Stomach (tissue), 9 donors: ENCODE results near the gene SSTR5. TPM values are rescaled to one million over a fixed set of nuclear protein-coding genes. Genes with fewer than 3 reads are reported as not detected.

Source experiments
- DNase-seq, 2 donors: peaks; one replicate each; pipeline versions ENCODE4 v3.0.0 to v3.0.0-alpha.2; 2013 to 2019
- H3K27ac ChIP-seq, 5 donors: fragments of 200-600 bp in 4 of 5; sonication (generic) in 4 of 5; one replicate each; pipeline ENCODE4 v1.5.1; 2013 to 2019; ENCODE audit warnings: mild to moderate bottlenecking in 1 of 5, moderate library complexity in 1 of 5
- H3K27me3 ChIP-seq, 3 donors: fragments of 200-600 bp; sonication (generic); one replicate each; pipeline ENCODE4 v1.5.1; 2017 to 2019; ENCODE audit warnings: mixed run types in 1 of 3
- H3K36me3 ChIP-seq, 4 donors: fragments of 200-600 bp; sonication (generic); 1 replicate in 3 of 4; 2 replicates in 1 of 4; pipeline ENCODE4 v1.5.1; 2016 to 2019
- H3K4me1 ChIP-seq, 4 donors: fragments of 200-600 bp; sonication (generic); one replicate each; pipeline ENCODE4 v1.5.1; 2016 to 2019
- H3K4me3 ChIP-seq, 4 donors: fragments of 200-600 bp; sonication (generic) in 3 of 4; one replicate each; pipeline ENCODE4 v1.5.1; 2016 to 2019; ENCODE audit warnings: mild to moderate bottlenecking in 1 of 4
- H3K9me3 ChIP-seq, 4 donors: fragments of 200-600 bp; sonication (generic); one replicate each; pipeline ENCODE4 v1.5.1; 2016 to 2019
- EP300 ChIP-seq: sonication (generic); formaldehyde crosslinking; IDR thresholded peaks from one replicate; pipeline ENCODE4 v1.6.1; 2017; ENCODE audit warnings: antibody characterized with exemption
- POLR2A ChIP-seq, 4 donors: fragments of 450-650 bp; IDR thresholded peaks; one replicate each; pipeline ENCODE4 v1.6.1; 2016; ENCODE audit warnings: antibody characterized with exemption in 4 of 4, control low read depth in 2 of 4, mild to moderate bottlenecking in 1 of 4, moderate library complexity in 1 of 4
- POLR2AphosphoS5 ChIP-seq, 3 donors: sonication (generic); formaldehyde crosslinking; IDR thresholded peaks; one replicate each; pipeline ENCODE4 v1.6.1; 2016; ENCODE audit warnings: antibody characterized with exemption in 3 of 3
- WGBS, 5 donors: extraction: QIAGEN DNeasy Blood & Tissue Kit in 3 of 5; methylation state at CpG; one replicate each; pipeline versions ENCODE4 v1.1.5 to v1.1.7; 2013 to 2018; 5-methylcytosine and 5-hydroxymethylcytosine counted together
- intact Hi-C: fragments of 100-400 bp; cut with DNase I; formaldehyde crosslinking; loops from one replicate; pipeline ENCODE4 v1.15.1; 2023; ENCODE audit warnings: low total_unique reads
- polyA plus RNA-seq, 3 donors: library from polyadenylated mRNA; stranded (reverse); fragments of 200-250 nt; gene quantifications; one replicate each; pipeline ENCODE4 v1.2.3, GENCODE V29; 2013
- total RNA-seq, 5 donors: library from RNA; depleted of rRNA; stranded (reverse); fragments of >200 nt; gene quantifications; one replicate each; pipeline versions ENCODE4 v1.1.0 to v1.2.3, GENCODE V29; 2014 to 2016
- TF ChIP-seq, protein P1 (sequence below), 7 experiments: fragments of 450-650 bp in 4 of 7; fragments of 200-600 bp in 3 of 7; sonication (generic) in 3 of 7; IDR thresholded peaks; one replicate each; pipeline ENCODE4 v1.5.1; 2016 to 2019; ENCODE audit warnings: antibody characterized with exemption in 7 of 7, control low read depth in 2 of 7, mild to moderate bottlenecking in 1 of 7
- donor health status: healthy with polysubstance abuse.
- donor health status: Bipolar disorder and iron deficiency.
- donor health status: healthy.

Gene SSTR5
- total and polyA plus RNA-seq, 8 donors = 0.13 TPM; not detected in 7

DNA sequence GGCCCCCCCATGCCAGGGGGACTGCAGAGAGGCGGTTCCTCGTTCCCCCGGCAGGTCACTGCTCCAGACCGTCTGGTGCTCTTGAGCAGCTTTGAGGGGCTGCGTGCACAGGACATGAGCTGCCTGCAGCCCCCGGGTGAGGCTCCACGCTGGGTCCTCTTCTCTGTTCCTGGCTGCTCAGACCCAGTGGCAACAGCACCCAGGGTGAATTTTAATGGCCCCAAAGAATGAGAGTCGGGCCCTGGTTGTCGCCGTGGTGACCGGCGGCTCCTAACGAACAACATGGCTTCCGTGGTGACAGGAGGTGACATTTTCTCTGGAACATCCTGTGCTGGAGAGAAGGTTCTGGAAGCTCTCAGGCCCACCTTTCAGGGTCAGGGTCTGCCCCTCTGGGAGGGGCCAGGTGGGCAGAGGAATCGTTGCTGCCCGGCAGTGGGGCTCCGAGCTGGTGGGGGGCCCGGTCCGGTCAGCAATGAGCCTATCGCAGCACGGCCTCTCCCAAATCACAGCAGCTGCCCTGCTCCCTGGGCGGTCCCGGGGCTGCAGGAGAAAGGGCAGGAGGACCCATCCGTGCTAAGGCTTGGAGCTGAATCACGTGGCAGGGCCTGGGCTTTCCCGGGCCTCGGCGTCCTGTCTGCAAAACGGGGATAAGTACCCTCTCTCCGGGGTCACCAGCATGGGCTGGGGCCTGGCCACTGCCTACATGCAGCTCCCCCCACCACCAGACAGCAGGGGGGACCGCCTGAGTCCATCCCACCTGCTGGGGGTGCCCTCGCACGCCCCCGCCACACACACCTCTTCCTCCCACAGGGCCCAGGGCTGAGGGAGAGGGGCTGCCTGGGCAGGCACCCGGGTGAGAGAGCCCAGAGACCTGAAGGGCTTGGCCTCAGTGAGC is 26.9 kb downstream of the SSTR5 start:
- Histone ChIP-seq H3K4me3 (no peak overlapping the region), H3K9me3 (no peaks in the 10 kb centered on the region), H3K36me3 (no peaks in the 10 kb centered on the region), H3K27ac (no peak overlapping the region), H3K4me1 (peaks cover 5 to 18% (median 10%) of the 10 kb centered on the region in 4 donors), H3K27me3 (peaks cover 4 to 100% (median 75%) of the 10 kb centered on the region in 3 donors)
- 54 to 63% (median 56%) methylated on average over 15 to 35 of the region's 35 CpGs for WGBS, 5 donors
- intact Hi-C loops = no loop called here
- TF ChIP-seq EP300 (no peak), POLR2A (IDR thresholded peaks at IDR 0.05) (no peak), POLR2AphosphoS5 (IDR thresholded peaks at IDR 0.05) (no peak)
- TF ChIP-seq, protein P1, sequence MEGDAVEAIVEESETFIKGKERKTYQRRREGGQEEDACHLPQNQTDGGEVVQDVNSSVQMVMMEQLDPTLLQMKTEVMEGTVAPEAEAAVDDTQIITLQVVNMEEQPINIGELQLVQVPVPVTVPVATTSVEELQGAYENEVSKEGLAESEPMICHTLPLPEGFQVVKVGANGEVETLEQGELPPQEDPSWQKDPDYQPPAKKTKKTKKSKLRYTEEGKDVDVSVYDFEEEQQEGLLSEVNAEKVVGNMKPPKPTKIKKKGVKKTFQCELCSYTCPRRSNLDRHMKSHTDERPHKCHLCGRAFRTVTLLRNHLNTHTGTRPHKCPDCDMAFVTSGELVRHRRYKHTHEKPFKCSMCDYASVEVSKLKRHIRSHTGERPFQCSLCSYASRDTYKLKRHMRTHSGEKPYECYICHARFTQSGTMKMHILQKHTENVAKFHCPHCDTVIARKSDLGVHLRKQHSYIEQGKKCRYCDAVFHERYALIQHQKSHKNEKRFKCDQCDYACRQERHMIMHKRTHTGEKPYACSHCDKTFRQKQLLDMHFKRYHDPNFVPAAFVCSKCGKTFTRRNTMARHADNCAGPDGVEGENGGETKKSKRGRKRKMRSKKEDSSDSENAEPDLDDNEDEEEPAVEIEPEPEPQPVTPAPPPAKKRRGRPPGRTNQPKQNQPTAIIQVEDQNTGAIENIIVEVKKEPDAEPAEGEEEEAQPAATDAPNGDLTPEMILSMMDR (IDR thresholded peaks at IDR 0.05) = no peak
- DNase-seq = no peak

DNA sequence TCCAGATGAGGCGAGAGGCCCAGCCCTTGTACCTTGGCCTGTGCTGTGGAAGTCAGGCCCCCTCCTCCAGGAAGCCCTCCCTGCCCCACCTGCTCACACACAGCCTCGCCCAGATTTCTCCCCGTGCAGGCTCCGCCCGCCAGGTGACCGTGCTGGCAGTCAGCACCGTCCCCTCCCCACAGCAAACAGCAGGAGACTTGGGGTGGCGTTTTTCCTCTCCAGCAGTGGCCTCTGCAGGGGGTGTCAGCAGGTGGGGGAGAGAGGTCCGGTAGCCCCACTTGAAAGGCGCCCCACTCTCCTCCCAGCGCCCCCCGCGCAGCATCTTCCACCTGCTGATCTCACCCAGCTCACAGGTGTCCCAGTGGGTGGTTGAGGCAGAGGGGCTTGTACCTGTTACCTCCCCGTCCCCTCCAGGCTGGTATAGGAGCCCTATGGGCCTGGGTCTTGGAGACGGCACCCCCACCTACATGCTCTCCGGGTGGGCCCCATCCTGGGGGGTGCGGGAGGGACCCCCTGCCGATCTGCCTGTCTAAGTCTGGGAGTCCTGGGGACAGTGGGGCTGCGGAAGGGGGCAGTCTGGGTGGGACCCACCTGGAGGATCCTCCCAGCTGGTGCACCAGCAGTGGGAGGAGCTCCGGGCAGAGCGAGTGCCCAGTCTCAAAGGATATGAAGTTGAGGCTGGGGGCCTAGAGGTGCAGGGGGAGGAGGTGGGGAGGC is 27.7 kb downstream of the SSTR5 start:
- Histone ChIP-seq H3K4me3 (no peak overlapping the region), H3K27ac (no peak overlapping the region), H3K36me3 (no peaks in the 10 kb centered on the region), H3K4me1 (peaks cover 5 to 18% (median 10%) of the 10 kb centered on the region in 4 donors), H3K9me3 (no peaks in the 10 kb centered on the region), H3K27me3 (peaks cover 4 to 100% (median 77%) of the 10 kb centered on the region in 3 donors)
- peak in 1 of 2 donors; percentile 59 for DNase-seq
- intact Hi-C loops = no loop called here
- 36 to 50% (median 44%) methylated on average over 15 to 21 of the region's 21 CpGs for WGBS, 5 donors
- TF ChIP-seq EP300 = no peak
- TF ChIP-seq POLR2AphosphoS5 (IDR thresholded peaks at IDR 0.05) = no peak
- TF ChIP-seq, protein P1 (IDR thresholded peaks at IDR 0.05) = no peak
- no peak for TF ChIP-seq POLR2A (IDR thresholded peaks at IDR 0.05)

DNA sequence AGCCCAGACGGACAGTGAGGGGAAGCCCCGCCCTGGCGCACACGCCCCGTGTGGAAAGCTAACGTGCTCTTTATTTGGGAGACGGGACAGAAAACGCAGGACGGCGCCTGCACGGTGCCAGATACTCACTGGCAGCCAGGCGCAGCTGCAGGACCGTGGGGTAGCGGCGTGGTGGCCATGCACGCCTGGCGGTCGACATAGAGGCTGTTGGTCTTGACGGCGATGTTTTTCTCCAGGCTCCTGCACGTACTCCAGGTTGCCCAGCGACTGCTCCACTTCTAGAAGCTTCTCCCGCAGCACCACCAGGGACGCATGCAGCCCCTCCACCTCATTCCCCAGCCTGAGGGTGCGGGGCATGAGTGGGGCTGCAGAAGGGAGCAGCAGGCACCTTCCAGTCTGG is 28.6 kb downstream of the SSTR5 start:
- no peaks in the 10 kb centered on the region for H3K36me3 ChIP-seq
- H3K9me3 ChIP-seq = no peaks in the 10 kb centered on the region
- peaks cover 5 to 18% (median 11%) of the 10 kb centered on the region in 4 donors for H3K4me1 ChIP-seq
- TF ChIP-seq EP300 (no peak), POLR2A (IDR thresholded peaks at IDR 0.05) (no peak), POLR2AphosphoS5 (IDR thresholded peaks at IDR 0.05) (no peak)
- TF ChIP-seq, protein P1 (IDR thresholded peaks at IDR 0.05) = no peak
- no peak overlapping the region for H3K27ac ChIP-seq
- 50 to 69% (median 58%) methylated on average over 23 to 25 of the region's 25 CpGs for WGBS, 5 donors
- peaks cover 4 to 100% (median 79%) of the 10 kb centered on the region in 3 donors for H3K27me3 ChIP-seq
- H3K4me3 ChIP-seq = no peak overlapping the region
- intact Hi-C loops = no loop called here
- no peak for DNase-seq

DNA sequence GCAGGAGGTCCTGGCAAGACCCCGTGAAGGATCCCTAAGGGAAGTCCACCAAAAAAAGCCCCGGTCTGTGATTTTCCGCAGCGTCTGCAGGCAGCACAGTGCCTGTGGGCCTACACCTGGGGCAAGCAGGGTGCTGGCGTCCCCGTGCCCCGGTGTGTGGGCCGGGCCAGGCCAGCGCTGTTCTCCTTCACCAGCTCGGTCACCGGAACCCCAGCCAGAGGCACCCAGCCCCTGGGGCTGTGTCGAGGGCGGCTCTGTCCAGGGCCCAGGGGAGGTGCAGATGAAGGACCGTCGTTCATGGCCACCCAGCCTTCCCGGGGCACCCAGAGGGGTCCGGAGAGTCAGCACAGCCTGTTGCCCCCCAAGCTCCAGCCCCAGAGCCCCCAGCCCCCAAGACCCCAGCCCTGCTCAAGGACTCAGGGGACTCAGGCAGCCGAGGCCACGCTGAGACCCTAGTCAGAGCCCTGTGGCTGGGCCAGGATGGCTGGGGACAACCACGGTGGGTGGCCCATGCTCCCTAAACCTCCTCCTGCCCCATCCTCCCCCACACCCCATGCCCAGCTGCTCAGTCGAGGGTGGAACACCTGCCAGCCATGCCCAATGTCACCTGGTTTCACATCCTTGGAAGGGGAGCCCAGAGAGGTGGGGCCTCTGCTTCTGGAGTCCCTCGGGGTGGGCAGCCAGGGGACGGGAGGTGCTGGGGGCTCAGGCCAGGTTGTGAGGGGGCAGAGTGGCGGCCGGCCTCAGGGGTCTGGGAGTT is 29.2 kb downstream of the SSTR5 start:
- H3K9me3 ChIP-seq = no peaks in the 10 kb centered on the region
- no peaks in the 10 kb centered on the region for H3K36me3 ChIP-seq
- no peak overlapping the region for H3K4me3 ChIP-seq
- no peak for DNase-seq
- 56 to 75% (median 69%) methylated on average over 12 to 25 of the region's 25 CpGs for WGBS, 5 donors
- TF ChIP-seq POLR2AphosphoS5 (IDR thresholded peaks at IDR 0.05) (no peak), EP300 (no peak), POLR2A (IDR thresholded peaks at IDR 0.05) (no peak)
- TF ChIP-seq, protein P1 (IDR thresholded peaks at IDR 0.05) = no peak
- H3K27ac ChIP-seq = no peak overlapping the region
- intact Hi-C loops = no loop called here
- peaks cover 4 to 100% (median 78%) of the 10 kb centered on the region in 3 donors for H3K27me3 ChIP-seq
- peaks cover 5 to 18% (median 14%) of the 10 kb centered on the region in 4 donors for H3K4me1 ChIP-seq
